GM12874 (cell line): ENCODE measurements around the gene ABHD11.

ENCODE experiments used
- CTCF ChIP-seq: IDR thresholded peaks from 2 replicates; pipeline ENCODE4 v1.5.1; 2011; ENCODE audit warnings: low read depth, mild to moderate bottlenecking, control low read depth, low read length, moderate library complexity; ENCODE audit not compliant: insufficient read depth

The ABHD11 gene

GRCh38 chr7:73700069-73700423 lies 38.6 kb downstream of the ABHD11 start:
- no peak for TF ChIP-seq CTCF

- no peak for TF ChIP-seq CTCF
Measured at GRCh38 chr7:73699370-73700068, 39.1 kb downstream of the ABHD11 start.

GRCh38 chr7:73698410-73698809 lies 40.2 kb downstream of the ABHD11 start:
- no peak for TF ChIP-seq CTCF

GRCh38 chr7:73696372-73696771 lies 42.2 kb downstream of the ABHD11 start:
- TF ChIP-seq CTCF, result no peak

- no peak for TF ChIP-seq CTCF
Measured at GRCh38 chr7:73690646-73691045, 48.0 kb downstream of the ABHD11 start.

- TF ChIP-seq CTCF, result no peak
Measured at GRCh38 chr7:73688288-73688687, 50.3 kb downstream of the ABHD11 start.
